ENCODE results near the gene LAMA2.

LAMA2 gene

GRCh38 chr6:129188306-129188705 lies 305.4 kb downstream of the LAMA2 start:
- no peak for DNase-seq

GRCh38 chr6:129188795-129189194 lies 305.9 kb downstream of the LAMA2 start:
- DNase-seq, result no peak

- no peak for DNase-seq
Measured at GRCh38 chr6:129189266-129189665, 306.3 kb downstream of the LAMA2 start.

GRCh38 chr6:129191235-129191634 lies 308.3 kb downstream of the LAMA2 start:
- DNase-seq, result no peak

- no peak for DNase-seq
Measured at GRCh38 chr6:129192458-129192989, 309.6 kb downstream of the LAMA2 start.

- DNase-seq, result no peak
Measured at GRCh38 chr6:129194306-129194941, 311.5 kb downstream of the LAMA2 start.

- DNase-seq, result no peak
Measured at GRCh38 chr6:129195161-129195560, 312.2 kb downstream of the LAMA2 start.

- no peak for DNase-seq
Measured at GRCh38 chr6:129195643-129196042, 312.7 kb downstream of the LAMA2 start.

GRCh38 chr6:129197154-129197553 lies 314.2 kb downstream of the LAMA2 start:
- no peak for DNase-seq

- DNase-seq, result no peak
Measured at GRCh38 chr6:129200151-129200550, 317.2 kb downstream of the LAMA2 start.

GRCh38 chr6:129203190-129203900 lies 320.4 kb downstream of the LAMA2 start:
- DNase-seq, result no peak

- no peak for DNase-seq
Measured at GRCh38 chr6:129206821-129207220, 323.9 kb downstream of the LAMA2 start.

- DNase-seq, result no peak
Measured at GRCh38 chr6:129207832-129208231, 324.9 kb downstream of the LAMA2 start.

- DNase-seq, result no peak
Measured at GRCh38 chr6:129208415-129209034, 325.6 kb downstream of the LAMA2 start.

GRCh38 chr6:129209355-129209754 lies 326.4 kb downstream of the LAMA2 start:
- no peak for DNase-seq

- no peak for DNase-seq
Measured at GRCh38 chr6:129210684-129211083, 327.7 kb downstream of the LAMA2 start.

GRCh38 chr6:129211626-129212025 lies 328.7 kb downstream of the LAMA2 start:
- DNase-seq, result no peak

GRCh38 chr6:129212081-129212480 lies 329.1 kb downstream of the LAMA2 start:
- no peak for DNase-seq

GRCh38 chr6:129215246-129215645 lies 332.3 kb downstream of the LAMA2 start:
- DNase-seq, result no peak

- no peak for DNase-seq
Measured at GRCh38 chr6:129215916-129216520, 333.1 kb downstream of the LAMA2 start.

- no peak for DNase-seq
Measured at GRCh38 chr6:129217701-129218100, 334.8 kb downstream of the LAMA2 start.

GRCh38 chr6:129233458-129234134 lies 350.7 kb downstream of the LAMA2 start:
- no peak for DNase-seq

All from stimulated activated CD4-positive, alpha-beta T cell treated with anti-CD3 and anti-CD28 coated beads, Interleukin-4, amount 100 ng/mL, for 4 hours (primary cell).